SKM-1 treated with dmso at 0.1 percent for 144 hours (cell line): Measurements from ENCODE around the gene DOCK4.
"Not testable (repeated sequence)": the region's sequence is repeated elsewhere in the genome, so short reads cannot be mapped to it uniquely, and the experiment has no call there.

Experiments used
- DNase-seq: peaks from one replicate; lab custom pipeline; 2025; ENCODE audit not compliant: unreplicated experiment; lab: John Stamatoyannopoulos, UW

DOCK4 gene

DNA sequence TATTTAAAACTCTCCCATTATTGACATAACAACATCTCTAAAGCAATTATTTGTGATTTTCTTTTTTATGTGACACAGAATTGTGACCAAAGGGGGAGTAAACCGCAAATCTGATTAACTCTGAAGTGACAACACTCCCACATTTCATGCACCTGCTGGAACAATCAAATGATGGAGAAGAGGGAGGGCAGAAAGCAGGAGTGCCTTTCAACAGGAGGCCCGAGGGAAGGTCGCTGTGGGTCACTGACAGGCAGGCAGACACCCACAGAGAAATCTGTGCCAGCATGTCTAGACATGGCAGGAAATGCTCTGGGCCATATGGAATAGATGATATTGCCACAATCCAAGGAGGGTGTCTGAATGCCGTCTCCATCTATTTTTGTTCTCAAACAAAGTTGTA lies 247.3 kb downstream of the DOCK4 start:
- no peak for DNase-seq

DNA sequence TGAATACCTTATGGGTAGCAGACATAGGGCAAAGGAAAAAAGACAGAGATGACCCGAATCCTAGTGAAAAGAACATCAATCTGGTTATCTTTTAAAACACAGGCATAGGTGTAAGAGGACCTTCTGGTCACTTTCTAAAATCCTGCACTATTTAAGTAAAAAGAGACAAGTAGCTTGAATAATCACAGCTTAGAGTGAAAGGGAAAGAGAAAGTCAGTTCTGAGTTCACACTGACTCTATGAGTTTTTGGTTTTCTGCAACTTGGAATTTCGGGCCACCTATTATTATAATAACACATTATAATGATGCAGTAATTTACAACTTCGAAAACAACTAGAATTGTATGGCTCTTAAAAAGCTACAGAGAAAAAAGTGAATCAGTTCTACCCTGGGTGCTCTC lies 247.8 kb downstream of the DOCK4 start:
- no peak for DNase-seq

DNA sequence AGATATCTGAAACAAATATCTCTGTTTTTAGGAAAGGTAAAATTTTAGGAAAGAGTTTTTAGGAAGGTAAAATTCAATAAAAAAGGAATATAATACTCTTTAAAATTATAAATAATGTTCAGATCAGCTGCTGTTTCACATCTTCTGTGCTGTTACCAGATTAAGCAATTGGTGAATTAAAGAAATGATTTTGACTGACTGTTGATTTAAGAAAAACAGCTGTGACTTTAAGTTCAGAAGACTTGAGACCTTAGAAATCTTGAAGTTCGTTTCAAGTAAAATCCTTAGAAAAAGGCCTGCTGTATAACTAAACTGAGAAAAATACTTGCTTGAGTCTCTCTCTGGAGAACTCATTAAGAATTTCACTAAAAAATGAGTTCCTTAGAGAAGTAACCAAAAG lies 250.6 kb downstream of the DOCK4 start:
- no peak for DNase-seq

DNA sequence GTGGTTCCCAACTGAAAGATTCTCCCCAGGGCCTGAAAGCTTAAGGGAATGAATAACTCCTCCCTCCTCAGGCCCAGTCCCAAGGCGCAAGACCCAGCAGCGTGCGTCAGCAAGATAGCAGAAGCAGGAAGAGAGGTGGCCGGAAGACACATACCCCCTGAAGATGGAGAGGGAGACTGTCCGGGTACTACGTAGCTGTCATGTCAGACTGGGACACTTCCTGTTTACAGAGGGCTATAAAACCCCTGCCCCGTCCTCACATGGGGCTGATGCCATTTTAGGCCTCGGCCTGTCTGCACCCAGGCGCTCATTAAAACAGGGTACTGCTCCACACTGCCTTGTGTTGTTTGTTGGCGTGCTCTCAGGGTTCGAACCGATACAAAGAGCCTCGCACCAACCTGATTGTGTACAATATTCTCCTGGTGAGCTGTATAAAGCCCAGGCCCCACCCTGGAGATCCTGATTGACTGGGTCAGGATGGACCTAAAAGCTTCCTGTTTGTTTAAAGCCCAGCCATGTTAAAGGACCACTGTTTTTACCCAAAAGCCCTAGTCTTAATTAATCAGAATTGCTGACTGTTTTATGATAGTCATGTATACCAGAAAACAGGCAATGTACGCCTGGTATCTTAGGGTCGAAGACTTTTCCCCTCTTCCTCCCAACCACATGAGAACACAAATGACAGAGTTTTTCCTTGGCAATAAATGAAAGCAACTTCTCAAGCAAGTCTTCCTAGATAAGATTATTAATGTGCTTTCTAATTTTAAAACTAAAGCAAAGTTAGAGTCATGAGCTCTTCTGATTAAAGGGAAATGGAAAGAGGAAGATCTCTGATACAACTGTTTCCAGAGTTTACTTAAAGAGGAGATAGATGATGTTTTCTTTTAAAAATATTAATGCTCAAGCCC lies 251.5 kb downstream of the DOCK4 start:
- DNase-seq: no peak

DNA sequence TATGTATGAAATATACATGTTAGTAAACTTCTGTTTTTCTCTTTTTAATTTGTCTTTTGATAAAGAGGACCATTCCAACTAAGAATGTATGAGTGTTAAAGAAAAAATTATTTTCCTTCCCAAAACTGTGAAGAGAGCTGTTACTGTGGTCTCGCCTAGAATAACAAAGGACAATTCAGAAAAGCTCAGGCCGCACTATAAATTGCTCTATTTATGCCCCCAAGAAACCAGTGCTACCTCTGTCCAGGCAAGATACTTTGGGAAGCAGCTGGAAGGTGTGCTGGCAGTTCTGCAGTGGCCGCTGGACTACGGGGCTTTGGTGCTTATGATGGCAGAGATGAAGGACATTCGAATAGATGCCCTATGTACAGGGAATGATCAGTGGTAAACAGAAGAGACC lies 252.1 kb downstream of the DOCK4 start:
- DNase-seq: no peak

DNA sequence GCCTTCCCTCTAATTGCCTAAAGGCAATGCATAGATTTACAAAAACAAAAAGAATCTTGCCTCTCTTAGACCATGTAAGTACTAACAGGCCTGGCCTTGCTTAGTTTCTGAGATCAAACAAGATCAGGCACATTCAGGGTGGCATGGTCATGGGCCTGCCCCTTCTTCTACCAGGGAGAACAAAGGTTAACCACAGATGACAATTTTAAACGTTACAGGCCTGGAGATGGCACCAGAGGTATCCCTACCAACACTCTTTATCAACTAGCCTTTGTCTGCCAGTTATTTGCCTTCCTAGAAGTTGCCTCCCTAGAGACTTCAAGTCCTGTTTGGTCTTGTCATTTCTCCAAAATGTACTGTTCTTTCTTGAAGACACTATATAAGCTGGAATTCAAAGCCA lies 252.6 kb downstream of the DOCK4 start:
- no peak for DNase-seq

DNA sequence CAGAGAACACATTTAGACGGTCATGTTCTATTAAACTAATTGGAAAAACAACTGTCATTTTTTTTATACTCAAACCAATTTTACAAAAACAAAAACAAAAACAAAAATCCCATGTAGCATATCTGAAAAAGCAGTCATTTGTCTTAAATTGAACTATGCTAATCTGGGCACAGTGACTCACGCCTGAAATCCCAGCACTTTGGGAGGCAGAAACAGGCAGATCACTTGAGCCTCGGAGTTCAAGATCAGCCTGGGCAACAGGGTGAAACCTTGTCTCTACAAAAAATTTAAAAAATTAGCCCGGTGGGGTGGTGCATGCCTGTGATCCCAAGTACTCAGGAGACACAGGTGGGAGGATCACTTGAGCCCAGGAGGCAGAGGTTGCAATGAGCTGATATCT lies 253.4 kb downstream of the DOCK4 start:
- DNase-seq: no peak

DNA sequence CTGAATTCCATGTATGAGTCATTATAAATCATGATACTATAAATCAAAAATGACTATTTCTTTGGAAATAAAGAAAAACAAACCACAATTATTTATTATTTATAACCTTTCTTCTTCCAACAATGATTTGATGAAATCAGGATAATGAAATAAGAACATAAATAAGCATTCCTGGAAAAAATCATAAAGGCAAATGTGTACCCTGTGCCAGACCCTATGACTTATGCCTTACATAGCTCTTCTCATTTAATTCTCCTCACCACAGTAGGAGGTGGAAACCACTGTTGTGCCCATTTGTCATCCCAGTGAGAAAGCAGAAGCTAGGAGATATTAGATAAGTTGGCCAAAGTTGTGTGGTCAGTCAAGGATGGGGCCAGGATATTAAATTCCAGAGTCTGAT lies 255.1 kb downstream of the DOCK4 start:
- no peak for DNase-seq

DNA sequence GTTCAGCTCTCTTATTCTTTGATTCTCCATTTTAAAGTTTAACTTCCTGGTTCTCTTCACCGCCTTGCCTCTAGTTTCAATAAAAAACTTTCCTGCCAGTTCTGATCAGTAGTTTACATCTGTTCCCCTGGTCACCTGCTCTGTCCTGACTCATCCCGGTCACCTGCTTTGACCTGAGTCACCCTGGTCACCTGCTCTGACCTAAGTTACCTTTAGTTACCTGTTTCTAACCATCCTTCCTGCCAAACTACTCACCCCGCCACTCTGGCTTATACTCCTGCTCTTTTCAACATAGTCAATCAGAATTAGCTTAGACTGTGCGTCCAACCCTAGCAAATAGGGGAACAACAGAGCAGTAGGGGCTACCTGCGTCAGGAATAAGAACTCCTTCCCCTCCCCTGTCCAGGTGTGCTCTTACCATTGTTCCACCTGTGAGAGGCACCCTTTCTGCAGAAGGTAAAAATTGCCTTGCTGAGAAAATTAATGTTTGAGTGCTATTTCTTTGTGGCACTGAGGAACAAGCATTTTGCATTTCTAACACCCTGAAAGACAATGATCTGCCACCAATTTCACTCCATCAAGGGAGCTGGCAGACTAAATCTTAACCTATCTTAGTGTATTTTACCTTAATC lies 263.6 kb downstream of the DOCK4 start:
- no peak for DNase-seq

DNA sequence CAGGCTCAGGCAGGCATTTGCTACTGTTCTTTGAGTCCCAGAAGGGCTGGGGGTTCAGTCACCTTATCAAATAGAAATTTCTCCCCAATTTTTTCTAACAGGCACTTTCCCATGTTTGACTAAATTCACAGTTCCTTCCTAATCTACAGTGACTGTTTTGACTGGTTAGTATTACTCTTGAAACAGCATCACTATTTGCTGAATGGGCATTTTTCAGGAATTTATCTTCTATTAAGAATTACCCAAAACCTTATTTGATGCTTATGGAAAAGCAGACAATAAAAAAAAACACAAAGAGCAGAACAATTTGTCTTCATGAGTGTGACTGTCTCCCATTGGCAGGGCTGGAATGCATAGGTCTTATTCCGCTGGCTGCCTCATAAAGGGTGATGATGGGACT lies 269.0 kb downstream of the DOCK4 start:
- no peak for DNase-seq

DNA sequence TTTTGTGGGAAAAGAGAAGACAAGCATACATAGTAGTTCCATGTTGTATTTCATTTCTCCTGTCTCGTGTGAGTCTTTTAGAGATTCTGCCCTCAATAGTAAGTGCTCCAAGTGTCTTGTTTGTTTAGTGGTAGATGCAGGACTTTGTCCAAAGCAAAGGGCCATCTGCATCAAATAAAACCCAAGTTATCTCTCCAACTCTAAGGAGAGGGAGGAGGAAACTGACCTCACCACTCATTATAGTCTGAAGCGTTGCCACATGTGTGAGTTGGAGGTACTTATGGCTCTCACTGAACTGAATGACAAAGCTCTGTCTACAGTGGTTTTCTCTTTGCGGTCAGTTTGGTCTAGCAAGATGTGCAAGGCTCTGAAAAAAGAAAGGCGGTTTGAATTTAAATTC lies 272.6 kb downstream of the DOCK4 start:
- DNase-seq: no peak

DNA sequence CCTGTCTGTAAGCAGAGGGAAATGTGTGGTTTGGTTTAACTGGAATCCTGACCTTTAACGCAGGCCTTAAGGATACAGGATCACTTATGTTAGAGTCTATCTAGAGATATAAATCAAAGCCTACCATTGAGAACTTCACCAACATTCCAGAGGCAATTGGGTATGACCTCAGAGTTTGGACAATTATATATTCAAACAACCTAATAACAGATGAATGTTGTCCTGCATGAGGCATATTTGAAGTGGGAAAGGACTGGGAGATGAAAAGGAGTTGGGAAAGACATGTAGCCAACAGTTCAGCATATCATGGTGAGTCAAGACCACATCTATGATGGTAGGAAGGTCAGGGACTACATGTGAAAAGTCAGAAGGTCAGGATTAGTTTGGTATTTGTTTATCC lies 274.2 kb downstream of the DOCK4 start:
- no peak for DNase-seq

DNA sequence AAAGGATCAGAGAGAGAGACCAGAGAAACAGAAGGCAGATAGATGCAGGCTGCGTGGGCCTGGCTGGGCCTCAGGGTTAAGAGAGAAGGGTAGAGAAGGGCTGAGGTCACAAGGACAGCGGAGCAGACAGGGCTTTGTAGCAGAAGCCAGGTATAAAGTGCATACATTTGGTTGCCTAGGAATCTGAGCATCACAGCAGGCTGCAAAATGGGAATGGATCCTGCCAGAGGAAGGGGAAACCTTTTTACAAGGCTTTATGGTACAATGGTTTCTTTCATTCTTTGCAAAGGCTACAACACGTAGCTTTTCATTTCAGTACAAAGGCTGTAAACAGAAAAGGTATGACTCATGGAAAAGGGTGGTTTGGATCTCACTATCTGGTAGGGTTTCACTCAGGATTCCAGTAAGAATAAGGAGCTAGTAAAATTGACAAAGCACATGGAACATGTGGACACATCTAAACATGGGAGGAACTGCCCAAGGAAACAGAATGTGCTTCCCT lies 275.1 kb downstream of the DOCK4 start:
- no peak for DNase-seq

DNA sequence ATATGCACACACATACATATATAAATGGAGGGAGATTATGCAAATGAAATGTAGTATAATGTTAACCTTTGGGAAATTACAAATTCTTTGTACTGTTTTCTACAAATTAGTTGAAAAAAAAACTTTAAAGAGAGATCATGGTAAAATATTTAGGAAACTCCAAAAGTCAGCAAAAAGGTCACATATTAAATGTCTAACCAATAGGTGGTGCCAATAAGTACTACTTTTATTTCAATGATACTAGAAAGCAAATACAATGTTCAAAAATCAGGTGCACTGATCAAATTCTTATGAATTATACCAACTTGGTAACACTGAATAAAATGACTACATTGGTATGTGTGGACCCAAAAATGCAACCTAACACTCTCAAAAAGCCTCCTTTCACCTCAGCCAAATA lies 276.9 kb downstream of the DOCK4 start:
- no peak for DNase-seq

DNA sequence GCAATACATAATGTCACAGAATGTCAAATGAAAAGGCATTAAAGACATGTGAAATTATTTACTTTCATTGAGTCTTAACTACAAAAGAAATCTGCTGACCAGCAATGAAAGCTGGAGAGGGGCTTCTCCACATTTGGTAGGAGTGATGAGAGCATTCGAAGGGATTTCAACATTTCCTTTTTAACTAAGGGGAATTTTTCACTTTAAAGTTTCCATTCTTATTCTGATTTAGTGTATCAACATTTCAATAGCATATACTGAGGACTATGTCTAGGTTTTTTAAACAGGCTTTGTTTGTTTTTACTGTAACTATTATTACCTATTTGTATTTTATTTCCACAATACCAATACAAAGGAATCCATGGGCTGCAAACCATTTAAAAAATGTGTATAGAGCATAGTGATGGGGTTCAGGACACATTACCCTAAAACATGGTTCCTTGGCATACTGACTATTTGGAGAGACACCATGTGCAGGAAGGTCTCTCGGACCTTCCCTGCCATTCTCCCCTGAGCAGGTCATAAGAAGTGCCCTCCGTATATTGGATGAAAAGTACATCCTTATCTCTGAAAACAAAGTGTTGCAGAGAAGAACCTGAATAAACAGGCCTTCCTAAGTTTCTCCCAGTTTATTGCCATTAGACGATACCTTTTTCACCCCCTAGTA lies 278.7 kb downstream of the DOCK4 start:
- no peak for DNase-seq

DNA sequence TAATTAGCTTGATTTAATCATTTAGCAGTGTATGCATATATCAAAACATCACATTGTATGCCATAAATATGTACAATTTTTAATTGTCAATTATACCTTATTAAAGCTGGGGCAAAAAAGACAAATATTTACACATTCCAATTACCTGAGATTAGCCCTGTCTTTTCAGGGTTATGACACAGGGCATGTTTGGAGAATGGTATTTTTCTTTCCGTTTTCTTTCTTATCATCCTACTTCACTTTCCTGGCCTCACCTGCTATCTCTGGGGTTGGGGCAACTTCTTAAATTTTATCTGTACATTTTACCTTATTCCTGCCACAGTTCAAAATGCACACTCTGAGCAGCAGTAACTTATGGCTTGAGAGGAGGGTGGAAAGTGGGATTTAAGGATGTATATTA lies 285.9 kb downstream of the DOCK4 start:
- no peak for DNase-seq

DNA sequence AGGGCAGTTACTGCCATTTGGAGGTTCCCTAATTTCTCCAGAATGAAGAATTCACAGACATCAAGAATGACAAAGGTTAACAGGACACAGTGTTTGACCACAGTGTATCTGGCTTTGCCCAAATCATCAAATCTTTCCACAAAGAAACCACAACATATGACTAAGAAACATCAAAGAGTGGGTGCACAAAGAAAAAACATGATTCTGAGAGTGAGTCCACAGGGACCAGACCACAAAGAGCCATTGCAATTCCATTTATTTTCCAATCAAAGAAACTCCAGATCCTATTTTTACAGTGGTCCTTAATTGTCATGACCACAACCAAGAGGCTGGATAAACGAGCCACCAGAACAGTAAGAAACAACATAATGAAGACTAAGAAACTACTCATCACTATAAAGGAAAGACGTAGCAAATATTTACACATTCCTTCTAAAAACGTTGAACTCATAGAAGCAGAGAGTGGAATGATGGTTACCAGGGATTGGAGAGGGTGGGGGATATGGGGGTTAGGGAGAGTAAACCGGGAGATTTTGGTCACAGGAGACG lies 286.5 kb downstream of the DOCK4 start:
- DNase-seq: no peak

DNA sequence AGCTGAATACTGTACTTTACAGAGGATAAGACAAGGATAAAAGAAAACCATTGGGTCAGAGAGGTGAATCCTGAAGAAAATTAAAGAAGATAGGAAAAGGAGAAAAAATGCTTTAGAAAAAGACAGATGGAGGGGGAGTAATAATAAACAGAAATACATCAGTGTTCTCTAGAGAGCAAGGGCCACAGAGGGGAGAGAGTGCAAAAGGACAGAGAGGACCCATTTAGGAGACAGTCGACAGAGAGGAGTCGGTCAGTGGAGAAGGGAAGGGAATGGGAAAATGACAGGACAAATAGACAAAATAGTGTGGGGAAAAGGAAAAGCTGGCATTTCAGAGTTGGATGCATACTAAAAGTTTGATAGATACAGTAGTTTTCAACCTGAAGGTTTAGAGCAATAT lies 287.0 kb downstream of the DOCK4 start:
- DNase-seq: no peak

DNA sequence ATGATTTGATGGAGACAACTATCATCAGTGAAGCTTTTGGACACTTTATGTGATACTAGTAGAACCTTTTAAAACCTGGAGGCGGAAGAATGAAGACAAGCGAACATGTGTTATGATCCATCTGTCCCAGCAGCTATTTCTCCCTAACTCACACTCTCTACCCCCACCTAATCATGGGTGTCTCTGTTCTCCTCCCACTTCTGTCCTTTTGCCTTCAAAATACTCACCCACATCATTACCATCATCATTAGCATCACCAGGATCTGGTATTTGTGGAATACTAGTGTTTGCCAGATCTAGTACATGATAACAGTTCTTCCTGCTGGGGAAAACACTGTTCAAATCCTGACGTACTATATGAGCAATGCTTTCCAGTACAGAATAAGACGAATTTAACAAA lies 287.7 kb downstream of the DOCK4 start:
- no peak for DNase-seq

DNA sequence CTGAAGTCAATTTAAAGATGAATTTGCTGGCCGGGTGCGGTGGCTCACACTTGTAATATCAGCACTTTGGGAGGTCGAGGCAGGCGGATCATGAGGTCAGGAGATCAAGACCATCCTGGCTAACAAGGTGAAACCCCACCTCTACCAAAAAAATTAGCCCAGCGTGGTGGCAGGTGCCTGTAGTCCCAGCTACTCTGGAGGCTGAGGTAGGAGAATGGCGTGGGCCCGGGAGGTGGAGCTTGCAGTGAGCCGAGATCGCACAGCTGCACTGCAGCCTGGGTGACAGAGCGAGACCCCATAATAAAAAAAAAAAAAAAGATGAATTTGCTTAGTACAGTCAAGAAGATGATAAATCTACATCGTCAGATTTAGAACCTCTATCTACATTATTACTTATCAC lies 288.8 kb downstream of the DOCK4 start:
- DNase-seq: not testable (repeated sequence)

DNA sequence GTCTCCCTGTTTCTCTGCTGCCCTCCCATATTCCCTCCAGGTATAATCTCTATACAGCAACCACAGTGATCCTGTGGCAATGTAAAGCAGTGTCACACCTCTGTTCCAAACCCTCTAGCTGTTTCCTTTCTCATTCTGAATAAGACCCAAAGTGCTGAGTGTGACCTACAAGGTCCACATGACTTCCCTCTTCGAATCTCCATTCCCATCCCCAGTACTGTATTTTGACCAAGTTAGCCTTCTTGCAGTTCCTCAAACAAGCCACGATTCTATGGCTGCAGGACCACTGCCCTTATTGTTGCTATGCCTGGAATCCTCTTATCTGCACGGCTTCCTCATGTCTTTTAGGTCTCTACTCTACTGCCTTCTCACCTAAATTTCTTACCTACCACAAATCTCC lies 291.9 kb downstream of the DOCK4 start:
- no peak for DNase-seq
